Astrocyte of the cerebellum (primary cell): ENCODE data around the gene LMTK3.
A peak's percentile ranks its signal among the peaks of the same experiment; 100 is the strongest.

ENCODE experiments used
- DNase-seq: peaks from one replicate; pipeline ENCODE4 v3.0.0-alpha.2; 2011; ENCODE audit warnings: low read depth
- H3K4me3 ChIP-seq: 2 replicates; pipeline ENCODE4 v1.5.1; 2011; ENCODE audit warnings: mild to moderate bottlenecking, low read depth, low read length, moderate library complexity
- in situ Hi-C: cut with HindIII; loops from 2 replicates; pipeline ENCODE4 v1.10.0; 2017; ENCODE audit warnings: low sequenced_read_pairs
- TF ChIP-seq, protein P1 (sequence below): IDR thresholded peaks from 2 replicates; pipeline ENCODE4 v1.5.1; 2012; ENCODE audit warnings: low read length, low read depth, moderate library complexity, mild to moderate bottlenecking; ENCODE audit errors: missing control alignments

Gene LMTK3

DNA sequence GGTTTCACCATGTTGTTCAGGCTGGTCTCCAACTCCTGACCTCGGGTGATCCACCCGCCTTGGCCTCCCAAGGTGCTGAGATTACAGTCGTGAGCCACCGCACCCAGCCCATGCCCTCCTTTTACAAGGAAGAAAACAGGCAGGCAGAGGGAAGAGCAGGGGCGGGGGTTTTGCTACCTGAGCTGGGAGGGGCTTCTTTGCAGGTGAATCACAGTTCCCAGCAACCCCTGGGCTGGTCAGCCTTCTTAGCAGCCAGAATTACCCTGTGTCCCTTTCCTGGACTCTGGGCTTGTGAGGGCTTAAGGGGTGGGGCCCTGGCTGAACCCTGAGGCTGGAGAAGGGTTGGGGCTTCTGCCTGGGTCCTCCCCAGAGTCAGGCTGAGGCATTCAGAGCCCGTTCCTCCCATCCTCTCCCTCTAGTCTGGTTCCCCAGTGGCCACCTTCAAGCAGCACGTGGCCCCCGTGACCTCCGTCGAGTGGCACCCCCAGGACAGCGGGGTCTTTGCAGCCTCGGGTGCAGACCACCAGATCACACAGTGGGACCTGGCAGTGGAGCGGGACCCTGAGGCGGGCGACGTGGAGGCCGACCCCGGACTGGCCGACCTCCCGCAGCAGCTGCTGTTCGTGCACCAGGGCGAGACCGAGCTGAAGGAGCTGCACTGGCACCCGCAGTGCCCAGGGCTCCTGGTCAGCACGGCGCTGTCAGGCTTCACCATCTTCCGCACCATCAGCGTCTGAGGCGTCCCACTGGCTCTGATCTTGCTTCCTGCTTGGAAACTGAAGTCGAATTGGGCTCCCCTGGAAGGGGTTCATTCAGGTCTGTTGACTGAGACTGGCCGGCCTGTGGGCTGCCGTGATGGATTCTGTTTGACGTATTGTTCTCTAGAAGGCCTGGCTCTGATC lies 59.1 kb downstream of the LMTK3 start:
- TF ChIP-seq, protein P1, sequence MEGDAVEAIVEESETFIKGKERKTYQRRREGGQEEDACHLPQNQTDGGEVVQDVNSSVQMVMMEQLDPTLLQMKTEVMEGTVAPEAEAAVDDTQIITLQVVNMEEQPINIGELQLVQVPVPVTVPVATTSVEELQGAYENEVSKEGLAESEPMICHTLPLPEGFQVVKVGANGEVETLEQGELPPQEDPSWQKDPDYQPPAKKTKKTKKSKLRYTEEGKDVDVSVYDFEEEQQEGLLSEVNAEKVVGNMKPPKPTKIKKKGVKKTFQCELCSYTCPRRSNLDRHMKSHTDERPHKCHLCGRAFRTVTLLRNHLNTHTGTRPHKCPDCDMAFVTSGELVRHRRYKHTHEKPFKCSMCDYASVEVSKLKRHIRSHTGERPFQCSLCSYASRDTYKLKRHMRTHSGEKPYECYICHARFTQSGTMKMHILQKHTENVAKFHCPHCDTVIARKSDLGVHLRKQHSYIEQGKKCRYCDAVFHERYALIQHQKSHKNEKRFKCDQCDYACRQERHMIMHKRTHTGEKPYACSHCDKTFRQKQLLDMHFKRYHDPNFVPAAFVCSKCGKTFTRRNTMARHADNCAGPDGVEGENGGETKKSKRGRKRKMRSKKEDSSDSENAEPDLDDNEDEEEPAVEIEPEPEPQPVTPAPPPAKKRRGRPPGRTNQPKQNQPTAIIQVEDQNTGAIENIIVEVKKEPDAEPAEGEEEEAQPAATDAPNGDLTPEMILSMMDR: no peak
- in situ Hi-C loops: no loop called here
- no peak for DNase-seq
- H3K4me3 ChIP-seq: no peak overlapping the region

DNA sequence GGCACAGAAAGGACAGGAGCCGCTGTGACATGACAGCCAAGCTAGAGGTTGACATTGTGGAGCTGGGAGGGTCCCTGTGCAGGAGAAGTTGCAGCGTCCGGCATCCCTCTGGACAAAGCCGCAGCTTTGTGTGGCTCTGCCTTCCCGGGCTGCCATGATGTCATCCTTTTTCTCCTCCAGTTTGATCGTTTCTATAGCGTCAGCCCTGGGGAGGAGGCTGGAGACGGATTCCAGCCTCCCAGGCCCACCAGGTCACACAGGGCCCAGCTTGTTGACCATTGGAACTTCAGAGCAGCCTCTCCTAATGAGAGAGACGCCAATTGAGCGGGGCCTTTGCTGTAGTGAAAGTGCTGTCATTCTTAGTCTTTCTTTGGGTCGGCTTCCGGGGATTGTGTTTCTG lies 60.0 kb downstream of the LMTK3 start:
- in situ Hi-C loops: no loop called here
- no peak for DNase-seq
- no peak overlapping the region for H3K4me3 ChIP-seq
- TF ChIP-seq, protein P1: no peak

GRCh38 chr19:48450863-48451262 lies 60.8 kb downstream of the LMTK3 start:
- in situ Hi-C loops: no loop called here
- TF ChIP-seq, protein P1: no peak
- no peak overlapping the region for H3K4me3 ChIP-seq
- no peak for DNase-seq

GRCh38 chr19:48450441-48450840 lies 61.2 kb downstream of the LMTK3 start:
- no peak overlapping the region for H3K4me3 ChIP-seq
- DNase-seq: no peak
- TF ChIP-seq, protein P1: no peak
- in situ Hi-C loops: no loop called here

DNA sequence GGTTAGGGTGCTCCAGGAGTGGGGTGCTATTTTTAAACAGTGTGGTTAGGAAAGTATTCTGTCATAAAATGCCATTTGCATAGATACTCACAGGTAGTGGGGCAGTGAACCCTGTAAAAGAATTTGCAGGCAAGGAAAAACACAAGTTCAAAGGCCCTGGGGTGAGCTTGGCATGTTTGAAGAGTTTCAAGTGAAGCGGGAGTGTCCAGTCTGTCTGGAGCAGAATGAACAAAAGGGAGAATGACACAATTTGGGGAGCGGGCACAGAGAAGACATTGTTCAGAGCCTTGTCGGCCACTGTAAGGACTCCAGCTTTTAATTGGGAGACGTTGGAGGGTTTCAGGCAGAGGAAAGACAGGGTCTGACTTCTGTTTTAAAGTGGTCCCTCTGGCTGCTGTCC lies 63.1 kb downstream of the LMTK3 start:
- no peak overlapping the region for H3K4me3 ChIP-seq
- in situ Hi-C loops: no loop called here
- TF ChIP-seq, protein P1: no peak
- no peak for DNase-seq

GRCh38 chr19:48446579-48446978 lies 65.1 kb downstream of the LMTK3 start:
- no peak for DNase-seq
- in situ Hi-C loops: no loop called here
- peak overlapping the region; percentile 100 for H3K4me3 ChIP-seq
- TF ChIP-seq, protein P1: no peak
